Central memory CD8-positive, alpha-beta T cell (primary cell): ENCODE results near the gene NPTN.

Experiments
- ATAC-seq: fragments of 150-1000 bp; cut with Tn5 transposase; replicated peaks from 2 replicates; pipeline ENCODE4 v1.10.0; 2022; ENCODE audit warnings: mild to moderate bottlenecking, moderate FRiP score, moderate number of reproducible peaks; ENCODE audit not compliant: poor library complexity, severe bottlenecking; ENCODE audit errors: extremely low read depth
- DNase-seq, 2 donors: peaks; one replicate each; pipeline ENCODE4 v3.0.0; 2021; ENCODE audit warnings: low spot score in 2 of 2
- H3K27ac Mint-ChIP-seq: one replicate; pipeline ENCODE4 v1.8.0; 2022; ENCODE audit warnings: low read depth, mild to moderate bottlenecking, moderate library complexity, mixed read lengths
- H3K27me3 Mint-ChIP-seq: one replicate; pipeline ENCODE4 v1.8.0; 2022; ENCODE audit warnings: mixed read lengths
- H3K36me3 Mint-ChIP-seq: one replicate; pipeline ENCODE4 v1.8.0; 2022; ENCODE audit warnings: mild to moderate bottlenecking, moderate library complexity, mixed read lengths; ENCODE audit not compliant: insufficient read depth
- H3K4me1 Mint-ChIP-seq: one replicate; pipeline ENCODE4 v1.8.0; 2022; ENCODE audit warnings: mixed read lengths
- H3K4me3 Mint-ChIP-seq: one replicate; pipeline ENCODE4 v1.8.0; 2022; ENCODE audit warnings: mild to moderate bottlenecking, moderate library complexity, mixed read lengths
- H3K9me3 Mint-ChIP-seq: one replicate; pipeline ENCODE4 v1.8.0; 2022; ENCODE audit warnings: mixed read lengths

Gene NPTN

DNA sequence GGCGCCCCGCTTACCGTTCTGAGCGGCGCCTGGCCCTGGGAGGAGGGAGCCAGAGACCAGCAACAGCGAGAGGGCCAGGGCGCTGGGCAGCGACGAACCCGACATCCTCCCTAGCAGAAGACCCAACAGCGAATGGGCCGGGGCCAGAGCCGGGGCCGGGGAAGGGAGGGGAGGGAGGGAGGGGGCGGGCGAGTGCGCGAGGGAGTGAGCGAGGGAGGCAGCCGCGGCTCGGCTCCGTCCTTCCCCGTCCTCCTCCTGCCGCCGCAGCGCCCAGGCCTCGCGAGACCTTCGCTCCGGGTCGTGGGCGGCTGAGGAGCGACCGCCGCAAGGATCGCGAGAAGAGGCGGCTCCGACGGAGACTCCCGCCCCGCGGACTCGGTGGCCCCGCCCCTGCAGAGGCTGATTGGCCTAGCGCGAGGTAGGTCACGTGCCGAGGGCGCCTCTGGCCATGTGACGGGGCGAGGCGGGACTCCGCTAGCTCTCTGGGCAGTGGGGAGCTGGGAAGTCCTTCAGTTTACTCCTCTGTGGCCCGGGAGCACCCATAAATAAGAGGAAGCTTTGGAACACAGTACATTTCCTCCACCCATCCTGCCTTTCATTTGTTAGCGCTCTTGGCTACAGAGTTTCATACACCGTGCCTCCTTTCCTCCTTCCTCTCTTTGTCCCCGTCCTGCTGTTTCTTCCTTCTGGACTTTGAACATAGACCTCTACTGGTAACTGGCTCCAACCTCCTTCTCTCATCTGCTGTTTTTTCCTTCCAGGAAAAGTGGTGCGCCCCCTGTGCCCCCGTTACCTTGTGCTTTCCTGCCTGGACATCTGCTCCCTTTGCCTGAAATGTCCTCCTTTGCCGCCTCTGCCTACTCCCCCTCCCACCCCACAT is at the start of gene NPTN:
NPTN (minus strand) TSS at position 279 of the 880 bp plus-strand sequence; CDS start at position 105, 174 bp downstream.
- Mint-ChIP-seq H3K4me1 (peaks cover 48% of the 10 kb centered on the region), H3K36me3 (peaks cover 9% of the 10 kb centered on the region), H3K9me3 (no peaks in the 10 kb centered on the region), H3K27me3 (peaks cover 20% of the 10 kb centered on the region), H3K4me3 (peak within 1 kb of the TSS; percentile 84), H3K27ac (peak within 1 kb of the TSS; percentile 52)
- ATAC-seq (peak; percentile 89), DNase-seq (peak; percentile 96 to 97)

- no peak for ATAC-seq
- Mint-ChIP-seq H3K36me3 (no peaks in the 10 kb centered on the region), H3K27me3 (peaks cover 64% of the 10 kb centered on the region), H3K4me1 (no peaks in the 10 kb centered on the region), H3K9me3 (no peaks in the 10 kb centered on the region), H3K27ac (no peak overlapping the region), H3K4me3 (no peak overlapping the region)
- DNase-seq: no peak
Observed at GRCh38 chr15:73682600-73683090, 49.5 kb upstream of the NPTN start.

GRCh38 chr15:73681856-73682599 is 48.8 kb upstream of the NPTN start:
- no peaks in the 10 kb centered on the region for H3K36me3 Mint-ChIP-seq
- no peaks in the 10 kb centered on the region for H3K4me1 Mint-ChIP-seq
- no peaks in the 10 kb centered on the region for H3K9me3 Mint-ChIP-seq
- H3K27ac Mint-ChIP-seq: no peak overlapping the region
- H3K27me3 Mint-ChIP-seq: peaks cover 58% of the 10 kb centered on the region
- DNase-seq (no peak), ATAC-seq (no peak)
- H3K4me3 Mint-ChIP-seq: no peak overlapping the region

- H3K4me3 Mint-ChIP-seq: no peak overlapping the region
- no peaks in the 10 kb centered on the region for H3K9me3 Mint-ChIP-seq
- H3K27me3 Mint-ChIP-seq: peaks cover 48% of the 10 kb centered on the region
- H3K36me3 Mint-ChIP-seq: no peaks in the 10 kb centered on the region
- H3K27ac Mint-ChIP-seq: no peak overlapping the region
- ATAC-seq (no peak), DNase-seq (no peak)
- no peaks in the 10 kb centered on the region for H3K4me1 Mint-ChIP-seq
Observed at GRCh38 chr15:73681063-73681462, 47.9 kb upstream of the NPTN start.

DNA sequence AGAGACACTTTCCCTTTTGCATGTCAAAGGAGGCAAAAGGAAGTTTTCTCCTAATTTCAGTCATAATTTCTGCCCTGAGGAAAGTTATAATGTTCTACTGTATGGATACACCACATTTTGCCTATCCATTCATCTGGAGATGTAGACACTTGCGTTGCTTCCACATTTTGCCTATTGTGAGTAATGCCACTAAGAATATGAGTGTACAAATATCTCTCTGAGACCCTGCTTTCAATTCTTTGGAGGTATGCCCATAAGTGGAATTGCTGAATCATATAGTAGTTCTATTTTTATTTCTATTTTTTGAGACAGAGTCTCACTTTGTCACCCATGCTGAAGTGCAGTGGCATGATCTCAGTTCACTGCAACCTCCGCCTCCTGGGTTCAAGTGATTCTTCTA is 47.4 kb upstream of the NPTN start:
- Mint-ChIP-seq H3K9me3 (no peaks in the 10 kb centered on the region), H3K4me1 (no peaks in the 10 kb centered on the region), H3K36me3 (no peaks in the 10 kb centered on the region), H3K27me3 (peaks cover 43% of the 10 kb centered on the region), H3K4me3 (no peak overlapping the region), H3K27ac (no peak overlapping the region)
- DNase-seq (no peak), ATAC-seq (no peak)

- Mint-ChIP-seq H3K36me3 (no peaks in the 10 kb centered on the region), H3K27me3 (peaks cover 37% of the 10 kb centered on the region)
- ATAC-seq: no peak
Observed at GRCh38 chr15:73679964-73680363, 46.8 kb upstream of the NPTN start.

GRCh38 chr15:73679180-73679579 is 46.0 kb upstream of the NPTN start:
- H3K9me3 Mint-ChIP-seq: no peaks in the 10 kb centered on the region
- H3K27me3 Mint-ChIP-seq: peaks cover 34% of the 10 kb centered on the region
- H3K36me3 Mint-ChIP-seq: no peaks in the 10 kb centered on the region
- DNase-seq: no peak
- H3K4me3 Mint-ChIP-seq: no peak overlapping the region
- no peak for ATAC-seq
- no peak overlapping the region for H3K27ac Mint-ChIP-seq
- no peaks in the 10 kb centered on the region for H3K4me1 Mint-ChIP-seq

More at GRCh38 chr15:73679964-73680363, 46.8 kb upstream of the NPTN start:
- no peaks in the 10 kb centered on the region for H3K4me1 Mint-ChIP-seq
- H3K27ac Mint-ChIP-seq: no peak overlapping the region
- H3K9me3 Mint-ChIP-seq: no peaks in the 10 kb centered on the region
- DNase-seq: no peak
- H3K4me3 Mint-ChIP-seq: no peak overlapping the region

- Mint-ChIP-seq H3K27ac (no peak overlapping the region), H3K9me3 (no peaks in the 10 kb centered on the region), H3K4me1 (no peaks in the 10 kb centered on the region), H3K4me3 (no peak overlapping the region), H3K27me3 (peaks cover 30% of the 10 kb centered on the region), H3K36me3 (no peaks in the 10 kb centered on the region)
- ATAC-seq (no peak), DNase-seq (no peak)
Observed at GRCh38 chr15:73678498-73678897, 45.3 kb upstream of the NPTN start.

GRCh38 chr15:73677733-73678132 is 44.5 kb upstream of the NPTN start:
- DNase-seq: no peak
- H3K4me1 Mint-ChIP-seq: no peaks in the 10 kb centered on the region
- H3K27ac Mint-ChIP-seq: no peak overlapping the region
- H3K36me3 Mint-ChIP-seq: no peaks in the 10 kb centered on the region
- H3K27me3 Mint-ChIP-seq: peaks cover 22% of the 10 kb centered on the region
- H3K9me3 Mint-ChIP-seq: no peaks in the 10 kb centered on the region
- no peak overlapping the region for H3K4me3 Mint-ChIP-seq
- no peak for ATAC-seq

DNA sequence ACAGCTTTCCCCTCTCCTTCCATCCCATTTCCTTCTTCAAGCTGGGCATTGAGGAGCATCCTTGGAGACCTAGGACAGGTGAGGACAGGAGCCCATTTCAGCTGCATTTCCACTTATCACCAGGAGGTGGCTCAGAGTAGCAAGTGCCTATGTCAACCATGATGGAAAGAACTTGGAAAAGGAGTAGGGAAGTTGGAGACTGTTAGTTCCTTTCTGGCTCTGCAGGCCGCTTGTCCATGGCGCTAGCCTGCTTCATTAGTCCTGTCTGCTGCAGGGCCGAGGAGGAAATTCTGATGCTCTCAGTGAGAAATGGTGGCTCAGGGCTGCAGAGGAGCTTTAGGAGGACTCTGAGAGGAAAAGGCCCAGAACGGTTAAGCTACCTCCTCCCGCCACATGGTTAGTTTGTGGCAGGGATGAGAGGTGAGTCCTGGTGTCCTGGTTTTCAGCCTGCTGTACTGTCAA is 44.0 kb upstream of the NPTN start:
- Mint-ChIP-seq H3K27me3 (peaks cover 16% of the 10 kb centered on the region), H3K36me3 (no peaks in the 10 kb centered on the region), H3K4me3 (no peak overlapping the region), H3K27ac (no peak overlapping the region), H3K4me1 (no peaks in the 10 kb centered on the region), H3K9me3 (no peaks in the 10 kb centered on the region)
- ATAC-seq (no peak), DNase-seq (peak; percentile 28 to 29)

- Mint-ChIP-seq H3K36me3 (no peaks in the 10 kb centered on the region), H3K27ac (no peak overlapping the region), H3K9me3 (no peaks in the 10 kb centered on the region), H3K4me1 (no peaks in the 10 kb centered on the region), H3K4me3 (no peak overlapping the region), H3K27me3 (peaks cover 25% of the 10 kb centered on the region)
- ATAC-seq: no peak
- DNase-seq: no peak
Observed at GRCh38 chr15:73674587-73674986, 41.4 kb upstream of the NPTN start.

DNA sequence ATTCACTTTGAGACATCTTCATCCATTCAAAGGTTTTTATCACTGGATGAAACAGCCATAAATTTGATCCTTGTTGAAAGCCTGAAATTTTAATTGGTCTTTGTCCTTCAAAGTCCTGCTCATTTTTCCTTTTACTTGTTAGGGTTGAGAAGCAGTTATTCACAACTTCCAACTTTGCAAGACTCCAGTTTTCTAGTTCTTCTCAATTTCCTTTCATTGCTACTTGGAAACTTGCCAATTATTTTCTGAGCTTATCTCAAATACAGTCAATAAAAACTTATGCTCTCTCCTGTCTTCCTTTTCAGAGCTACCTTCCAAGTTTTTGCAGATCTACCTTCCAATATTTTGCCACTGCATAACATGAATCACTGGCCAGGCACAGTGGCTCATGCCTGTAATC is 27.3 kb upstream of the NPTN start:
- no peaks in the 10 kb centered on the region for H3K4me1 Mint-ChIP-seq
- DNase-seq: no peak
- H3K27me3 Mint-ChIP-seq: peaks cover 58% of the 10 kb centered on the region
- ATAC-seq: no peak
- no peak overlapping the region for H3K27ac Mint-ChIP-seq
- H3K4me3 Mint-ChIP-seq: no peak overlapping the region
- H3K9me3 Mint-ChIP-seq: no peaks in the 10 kb centered on the region
- no peaks in the 10 kb centered on the region for H3K36me3 Mint-ChIP-seq
